PC-3 (cell line): ENCODE results near the gene PSKH1. TPM values are rescaled to one million over a fixed set of nuclear protein-coding genes. Genes with fewer than 3 reads are reported as not detected.

Experiments used
- ATAC-seq: fragments of 200-7000 bp; cut with Tn5 transposase; 2 replicates; pipeline ENCODE4 v1.9.1; 2020; ENCODE audit warnings: mild to moderate bottlenecking, moderate library complexity
- BruUV-seq: library from RNA; stranded (reverse); fragments of 400-500 nt; replicated peaks from 2 replicates; lab custom pipeline; 2021; lab: Mats Ljungman, UMichigan
- CTCF ChIA-PET: fragments of 300-600 bp; sonication (Branson Sonifier 250); formaldehyde crosslinking; loops from one replicate; lab custom pipeline; 2022; ENCODE audit warnings: antibody characterized with exemption; lab: Charles Lee
- POLR2A ChIA-PET: fragments of 300-600 bp; sonication (Branson Sonifier 250); formaldehyde crosslinking; loops from one replicate; lab custom pipeline; 2022; ENCODE audit warnings: antibody characterized with exemption; ENCODE audit not compliant: unreplicated experiment; lab: Charles Lee
- DNase-seq: peaks from one replicate; pipeline ENCODE4 v3.0.0-alpha.2; 2015
- H2AFZ ChIP-seq: fragments of 300-600 bp; sonication (generic); 2 replicates; pipeline ENCODE4 v1.6.0; 2016; ENCODE audit warnings: antibody characterized with exemption, low read length
- H3F3A ChIP-seq: fragments of 300-600 bp; sonication (generic); one replicate; pipeline ENCODE4 v1.6.0; 2017; ENCODE audit warnings: antibody characterized with exemption, low read length, control low read depth, mild to moderate bottlenecking; ENCODE audit not compliant: unreplicated experiment
- H3K27ac ChIP-seq: fragments of 300-600 bp; sonication (generic); 2 replicates; pipeline ENCODE4 v1.5.1; 2016; ENCODE audit warnings: mild to moderate bottlenecking, low read length
- H3K27me3 ChIP-seq: fragments of 300-600 bp; sonication (generic); 2 replicates; pipeline ENCODE4 v1.6.1; 2016; ENCODE audit warnings: low read length, mixed read lengths
- H3K36me3 ChIP-seq: fragments of 300-600 bp; sonication (generic); 2 replicates; pipeline ENCODE4 v1.6.1; 2016; ENCODE audit warnings: low read depth, mixed run types, low read length, mixed read lengths
- H3K4me1 ChIP-seq: fragments of 300-600 bp; sonication (generic); 2 replicates; pipeline ENCODE4 v1.5.1; 2016; ENCODE audit warnings: low read length; ENCODE audit not compliant: insufficient read depth
- H3K4me2 ChIP-seq: fragments of 300-600 bp; sonication (generic); 2 replicates; pipeline ENCODE4 v1.6.0; 2016; ENCODE audit warnings: low read length
- H3K4me3 ChIP-seq: fragments of 300-600 bp; sonication (generic); 2 replicates; pipeline ENCODE4 v1.5.1; 2016; ENCODE audit warnings: mild to moderate bottlenecking, low read length, mixed read lengths
- H3K79me2 ChIP-seq: fragments of 300-600 bp; sonication (generic); 2 replicates; pipeline ENCODE4 v1.6.1; 2017; ENCODE audit warnings: low read length, mixed read lengths
- H3K9ac ChIP-seq: fragments of 300-600 bp; sonication (generic); 2 replicates; pipeline ENCODE4 v1.6.0; 2016; ENCODE audit warnings: mild to moderate bottlenecking, low read length
- H3K9me2 ChIP-seq: fragments of 300-600 bp; sonication (generic); replicated peaks from 2 replicates; pipeline ENCODE4 v1.6.1; 2016; ENCODE audit warnings: mixed run types, low read length, mixed read lengths
- H3K9me3 ChIP-seq: fragments of 300-600 bp; sonication (generic); 2 replicates; pipeline ENCODE4 v1.6.1; 2016; ENCODE audit warnings: low read length, mixed read lengths
- H4K20me1 ChIP-seq: fragments of 300-600 bp; sonication (generic); 2 replicates; pipeline ENCODE4 v1.6.1; 2016; ENCODE audit warnings: low read length, mixed read lengths
- CTCF ChIP-seq: fragments of 300-600 bp; sonication (generic); conservative IDR thresholded peaks from 2 replicates; pipeline ENCODE4 v1.5.1; 2017; ENCODE audit warnings: antibody characterized with exemption, low read depth, mild to moderate bottlenecking, low read length
- EZH2 ChIP-seq: fragments of 300-600 bp; sonication (generic); IDR thresholded peaks from one replicate; pipeline ENCODE4 v1.6.1; 2017; ENCODE audit warnings: antibody characterized with exemption, mild to moderate bottlenecking, low read length; ENCODE audit not compliant: unreplicated experiment
- EZH2phosphoT487 ChIP-seq: fragments of 300-600 bp; sonication (generic); IDR thresholded peaks from 2 replicates; pipeline ENCODE4 v1.6.1; 2018; ENCODE audit warnings: mild to moderate bottlenecking, antibody characterized with exemption, low read length, borderline replicate concordance
- intact Hi-C: fragments of 100-400 bp; cut with micrococcal nuclease; formaldehyde crosslinking; loops from 2 replicates; pipeline ENCODE4 v1.9.0; 2023
- total RNA-seq: library from RNA; depleted of rRNA; stranded (reverse); fragments of >200 nt; gene quantifications from 2 replicates; pipeline ENCODE4 v1.2.3, GENCODE V29; 2014

Gene PSKH1
- total RNA-seq, 1 experiment from 2014 or later, result 6.6 TPM

GRCh38 chr16:67897231-67897630 lies 4.2 kb downstream of the PSKH1 start:
- no peaks in the 10 kb centered on the region for H3F3A ChIP-seq
- ATAC-seq (no peak), DNase-seq (no peak)
- no peak overlapping the region for H2AFZ ChIP-seq
- H3K9me2 ChIP-seq, result no peaks in the 10 kb centered on the region
- no peak overlapping the region for H3K27ac ChIP-seq
- H4K20me1 ChIP-seq, result no peaks in the 10 kb centered on the region
- no peak overlapping the region for H3K9ac ChIP-seq
- H3K9me3 ChIP-seq, result no peaks in the 10 kb centered on the region
- TF ChIP-seq EZH2phosphoT487 (no peak), CTCF (no peak), EZH2 (no peak)
- H3K79me2 ChIP-seq, result peaks cover 45% of the 10 kb centered on the region
- BruUV-seq, result no TSS peak
- ChIA-PET CTCF (no interaction called here), POLR2A (interaction anchor here (0.7 kb wide), 1 partner anchor 845 kb away, joined by 5 read pairs; no protein-coding TSS in a partner anchor)
- H3K4me3 ChIP-seq, result no peak overlapping the region
- H3K36me3 ChIP-seq, result no peaks in the 10 kb centered on the region
- no peak overlapping the region for H3K4me2 ChIP-seq
- H3K4me1 ChIP-seq, result peaks cover 12% of the 10 kb centered on the region
- intact Hi-C loops, result no loop called here
- no peaks in the 10 kb centered on the region for H3K27me3 ChIP-seq

GRCh38 chr16:67901734-67902133 lies 8.7 kb downstream of the PSKH1 start:
- CTCF ChIA-PET, result no interaction called here
- no TSS peak for BruUV-seq
- no peak for DNase-seq
- POLR2A ChIA-PET, result no interaction called here
- TF ChIP-seq EZH2phosphoT487 (no peak), EZH2 (no peak), CTCF (no peak)
- H3K4me1 ChIP-seq, result no peaks in the 10 kb centered on the region
- no peaks in the 10 kb centered on the region for H3K9me3 ChIP-seq
- no peak overlapping the region for H3K9ac ChIP-seq
- no peak overlapping the region for H2AFZ ChIP-seq
- H4K20me1 ChIP-seq, result no peaks in the 10 kb centered on the region
- H3K79me2 ChIP-seq, result peaks cover 10% of the 10 kb centered on the region
- no peaks in the 10 kb centered on the region for H3K27me3 ChIP-seq
- H3K27ac ChIP-seq, result no peak overlapping the region
- no peak for ATAC-seq
- no peaks in the 10 kb centered on the region for H3K9me2 ChIP-seq
- no peak overlapping the region for H3K4me2 ChIP-seq
- H3K4me3 ChIP-seq, result no peak overlapping the region
- H3F3A ChIP-seq, result no peaks in the 10 kb centered on the region
- no peaks in the 10 kb centered on the region for H3K36me3 ChIP-seq
- intact Hi-C loops, result no loop called here

GRCh38 chr16:67902831-67903230 lies 9.8 kb downstream of the PSKH1 start:
- no TSS peak for BruUV-seq
- ATAC-seq, result no peak

More at GRCh38 chr16:67902831-67903230, 9.8 kb downstream of the PSKH1 start:
- H3K9me2 ChIP-seq, result no peaks in the 10 kb centered on the region
- no peaks in the 10 kb centered on the region for H3K27me3 ChIP-seq
- intact Hi-C loops, result no loop called here
- no peaks in the 10 kb centered on the region for H4K20me1 ChIP-seq
- no peaks in the 10 kb centered on the region for H3K79me2 ChIP-seq
- H3K4me3 ChIP-seq, result no peak overlapping the region
- ChIA-PET POLR2A (no interaction called here), CTCF (no interaction called here)
- no peak for TF ChIP-seq EZH2phosphoT487
- no peak for TF ChIP-seq EZH2
- no peak overlapping the region for H3K27ac ChIP-seq
- H3K36me3 ChIP-seq, result no peaks in the 10 kb centered on the region
- no peaks in the 10 kb centered on the region for H3K4me1 ChIP-seq
- no peak overlapping the region for H2AFZ ChIP-seq
- no peak overlapping the region for H3K4me2 ChIP-seq
- H3K9me3 ChIP-seq, result no peaks in the 10 kb centered on the region
- no peak overlapping the region for H3K9ac ChIP-seq
- no peaks in the 10 kb centered on the region for H3F3A ChIP-seq
- DNase-seq, result no peak
